Activated T-cell treated with anti-CD3 and anti-CD28 coated beads, Interleukin-2, amount 50 U/mL, for 72 hours (primary cell): ENCODE results near the gene TWF2. TPM values are rescaled to one million over a fixed set of nuclear protein-coding genes. Genes with fewer than 3 reads are reported as not detected.

Experiments used
- ATAC-seq, 2 donors: fragments of 150-1000 bp; cut with Tn5 transposase; replicated peaks in 1 of 2; 2 replicates each; pipeline ENCODE4 v1.10.0; 2021; ENCODE audit warnings: moderate library complexity in 2 of 2, mild to moderate bottlenecking in 1 of 2
- DNase-seq, 2 donors: peaks; one replicate each; pipeline ENCODE4 v3.0.0; 2021 to 2022; ENCODE audit warnings: mixed read lengths in 1 of 2
- H3K27ac Mint-ChIP-seq: one replicate; pipeline ENCODE4 v1.8.0; 2022; ENCODE audit warnings: mild to moderate bottlenecking, moderate library complexity, mixed read lengths
- H3K27me3 Mint-ChIP-seq: one replicate; pipeline ENCODE4 v1.8.0; 2022; ENCODE audit warnings: low read depth, mixed read lengths
- H3K36me3 Mint-ChIP-seq, 2 donors: one replicate each; pipeline ENCODE4 v1.8.0; 2022; ENCODE audit warnings: mixed read lengths in 2 of 2, mild to moderate bottlenecking in 1 of 2; ENCODE audit not compliant: insufficient read depth in 2 of 2
- H3K4me1 Mint-ChIP-seq: one replicate; pipeline ENCODE4 v1.8.0; 2022; ENCODE audit warnings: low read depth, mixed read lengths
- H3K4me3 Mint-ChIP-seq, 2 donors: one replicate each; pipeline ENCODE4 v1.8.0; 2022; ENCODE audit warnings: mild to moderate bottlenecking in 2 of 2, mixed read lengths in 2 of 2, moderate library complexity in 2 of 2
- H3K9me3 Mint-ChIP-seq, 2 donors: one replicate each; pipeline ENCODE4 v1.8.0; 2022; ENCODE audit warnings: mixed read lengths in 2 of 2
- total RNA-seq, 2 donors: library from RNA; stranded (reverse); gene quantifications; one replicate each; pipeline ENCODE4 v1.2.3, GENCODE V29; 2022

TWF2 gene
- total RNA-seq, 2 donors from 2014 or later: 124 to 133 TPM

GRCh38 chr3:52197499-52197841 lies 41.5 kb downstream of the TWF2 start:
- H3K4me1 Mint-ChIP-seq: peaks cover 60% of the 10 kb centered on the region
- DNase-seq (no peak), ATAC-seq (peak; percentile 2 to 5)
- peaks cover 5 to 13% of the 10 kb centered on the region in 2 donors for H3K36me3 Mint-ChIP-seq
- no peaks in the 10 kb centered on the region for H3K27me3 Mint-ChIP-seq
- H3K9me3 Mint-ChIP-seq: no peaks in the 10 kb centered on the region
- peak overlapping the region; percentile 98 to 99 for H3K4me3 Mint-ChIP-seq
- peak overlapping the region; percentile 84 for H3K27ac Mint-ChIP-seq

- ATAC-seq: no peak
- no peaks in the 10 kb centered on the region for H3K9me3 Mint-ChIP-seq
- peak overlapping the region in 1 of 2 donors; percentile 99 for H3K4me3 Mint-ChIP-seq
Measured at GRCh38 chr3:52196977-52197376, 42.0 kb downstream of the TWF2 start.

GRCh38 chr3:52195823-52196331 lies 43.1 kb downstream of the TWF2 start:
- ATAC-seq (no peak), DNase-seq (no peak)
- peaks cover 0 to 5% of the 10 kb centered on the region in 2 donors for H3K36me3 Mint-ChIP-seq
- no peak overlapping the region for H3K27ac Mint-ChIP-seq
- no peaks in the 10 kb centered on the region for H3K9me3 Mint-ChIP-seq
- no peak overlapping the region for H3K4me3 Mint-ChIP-seq
- H3K4me1 Mint-ChIP-seq: peaks cover 44% of the 10 kb centered on the region
- H3K27me3 Mint-ChIP-seq: no peaks in the 10 kb centered on the region

More at GRCh38 chr3:52196977-52197376, 42.0 kb downstream of the TWF2 start:
- Mint-ChIP-seq H3K4me1 (peaks cover 55% of the 10 kb centered on the region), H3K36me3 (peaks cover 3 to 13% of the 10 kb centered on the region in 2 donors), H3K27ac (no peak overlapping the region), H3K27me3 (no peaks in the 10 kb centered on the region)
- no peak for DNase-seq

GRCh38 chr3:52195291-52195597 lies 43.7 kb downstream of the TWF2 start:
- DNase-seq: no peak
- peaks cover 0 to 2% of the 10 kb centered on the region in 2 donors for H3K36me3 Mint-ChIP-seq
- no peaks in the 10 kb centered on the region for H3K27me3 Mint-ChIP-seq
- ATAC-seq: no peak
- H3K4me3 Mint-ChIP-seq: no peak overlapping the region
- no peaks in the 10 kb centered on the region for H3K9me3 Mint-ChIP-seq
- H3K4me1 Mint-ChIP-seq: peaks cover 39% of the 10 kb centered on the region
- H3K27ac Mint-ChIP-seq: no peak overlapping the region

- Mint-ChIP-seq H3K4me3 (no peak overlapping the region), H3K36me3 (no peaks in the 10 kb centered on the region), H3K27ac (no peak overlapping the region), H3K27me3 (no peaks in the 10 kb centered on the region), H3K4me1 (peaks cover 33% of the 10 kb centered on the region), H3K9me3 (no peaks in the 10 kb centered on the region)
- DNase-seq (no peak), ATAC-seq (no peak)
Measured at GRCh38 chr3:52194485-52195290, 44.3 kb downstream of the TWF2 start.

- no peak overlapping the region for H3K27ac Mint-ChIP-seq
- DNase-seq (no peak), ATAC-seq (no peak)
- no peak overlapping the region for H3K4me3 Mint-ChIP-seq
- H3K4me1 Mint-ChIP-seq: peaks cover 21% of the 10 kb centered on the region
- no peaks in the 10 kb centered on the region for H3K36me3 Mint-ChIP-seq
- no peaks in the 10 kb centered on the region for H3K27me3 Mint-ChIP-seq
- H3K9me3 Mint-ChIP-seq: no peaks in the 10 kb centered on the region
Measured at GRCh38 chr3:52193065-52193464, 45.9 kb downstream of the TWF2 start.

GRCh38 chr3:52191663-52192062 lies 47.3 kb downstream of the TWF2 start:
- H3K36me3 Mint-ChIP-seq: no peaks in the 10 kb centered on the region
- no peaks in the 10 kb centered on the region for H3K9me3 Mint-ChIP-seq
- peaks cover 8% of the 10 kb centered on the region for H3K4me1 Mint-ChIP-seq
- no peak for DNase-seq
- ATAC-seq: no peak
- H3K4me3 Mint-ChIP-seq: no peak overlapping the region
- no peak overlapping the region for H3K27ac Mint-ChIP-seq
- H3K27me3 Mint-ChIP-seq: no peaks in the 10 kb centered on the region

DNA sequence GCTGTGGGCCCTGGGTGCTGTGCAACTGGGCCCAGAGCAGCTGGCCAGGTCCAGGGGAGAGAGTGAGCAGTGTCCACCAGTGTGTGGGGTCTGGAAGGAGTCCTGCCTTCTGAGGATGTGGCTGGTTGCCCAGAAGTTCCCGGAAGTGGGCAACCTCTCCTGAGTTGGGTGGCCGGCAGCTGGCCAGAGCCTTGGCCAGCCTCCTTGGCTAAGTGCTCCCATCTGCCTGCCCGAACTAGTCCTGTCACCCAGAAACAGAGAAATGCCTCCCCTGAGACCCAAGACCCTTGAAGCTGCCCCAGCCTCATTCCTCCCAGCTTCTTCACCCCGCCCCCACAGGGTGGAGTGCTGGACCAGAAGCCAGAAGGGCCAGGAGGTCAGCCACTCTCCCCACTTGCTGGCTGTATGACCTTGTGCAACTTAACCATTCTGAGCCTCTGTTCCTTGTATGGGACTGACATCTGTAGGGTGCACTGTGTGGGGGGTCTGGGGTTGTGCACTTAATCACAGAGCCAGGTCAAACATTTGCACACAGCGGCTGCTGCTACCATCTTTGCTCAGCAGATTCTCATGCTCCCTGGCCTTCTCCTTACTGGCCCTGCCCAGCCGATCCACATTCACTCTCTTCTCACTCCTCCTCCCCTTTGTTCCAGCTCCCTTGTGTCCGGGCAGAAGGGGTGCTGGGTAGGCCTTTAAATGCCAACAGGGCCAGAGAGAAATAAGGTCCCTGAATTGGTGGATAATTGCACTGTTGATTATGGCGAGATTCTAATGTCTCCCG lies 48.5 kb downstream of the TWF2 start:
- H3K36me3 Mint-ChIP-seq: no peaks in the 10 kb centered on the region

DNA sequence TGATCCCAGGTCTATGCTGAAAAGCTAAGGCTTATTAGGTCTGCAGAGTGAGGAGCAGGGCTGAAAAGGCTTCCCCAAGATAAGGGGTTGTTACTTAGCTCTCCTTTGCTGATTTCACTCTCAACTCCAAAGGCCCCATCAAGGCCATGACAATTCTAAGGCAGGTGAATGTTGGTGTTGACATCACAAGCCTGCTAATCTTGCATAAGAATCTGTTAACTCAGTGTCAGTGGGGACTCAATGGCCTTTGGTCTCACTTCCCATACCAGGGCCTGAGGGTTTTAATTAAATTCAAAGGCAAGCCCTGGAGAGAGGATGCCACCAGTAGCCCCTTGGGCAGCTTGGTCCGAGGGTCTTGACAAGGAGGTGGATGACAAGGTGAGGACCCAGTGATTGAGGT lies 50.4 kb downstream of the TWF2 start:
- H3K36me3 Mint-ChIP-seq: no peaks in the 10 kb centered on the region
- no peak for ATAC-seq
- no peaks in the 10 kb centered on the region for H3K9me3 Mint-ChIP-seq
- H3K4me1 Mint-ChIP-seq: no peaks in the 10 kb centered on the region
- DNase-seq: no peak
- H3K4me3 Mint-ChIP-seq: no peak overlapping the region
- no peaks in the 10 kb centered on the region for H3K27me3 Mint-ChIP-seq
- no peak overlapping the region for H3K27ac Mint-ChIP-seq

More for the DNA sequence above, 48.5 kb downstream of the TWF2 start:
- H3K4me3 Mint-ChIP-seq: no peak overlapping the region
- H3K4me1 Mint-ChIP-seq: no peaks in the 10 kb centered on the region
- DNase-seq (no peak), ATAC-seq (no peak)
- no peak overlapping the region for H3K27ac Mint-ChIP-seq
- no peaks in the 10 kb centered on the region for H3K27me3 Mint-ChIP-seq
- no peaks in the 10 kb centered on the region for H3K9me3 Mint-ChIP-seq

GRCh38 chr3:52186729-52187128 lies 52.2 kb downstream of the TWF2 start:
- no peak overlapping the region for H3K27ac Mint-ChIP-seq
- H3K4me3 Mint-ChIP-seq: no peak overlapping the region
- no peak for DNase-seq
- H3K27me3 Mint-ChIP-seq: no peaks in the 10 kb centered on the region
- no peaks in the 10 kb centered on the region for H3K4me1 Mint-ChIP-seq
- H3K9me3 Mint-ChIP-seq: no peaks in the 10 kb centered on the region
- ATAC-seq: no peak
- H3K36me3 Mint-ChIP-seq: no peaks in the 10 kb centered on the region

- Mint-ChIP-seq H3K27me3 (no peaks in the 10 kb centered on the region), H3K4me3 (no peak overlapping the region), H3K36me3 (no peaks in the 10 kb centered on the region), H3K9me3 (no peaks in the 10 kb centered on the region), H3K4me1 (no peaks in the 10 kb centered on the region), H3K27ac (no peak overlapping the region)
- no peak for ATAC-seq
- no peak for DNase-seq
Measured at GRCh38 chr3:52185837-52186236, 53.1 kb downstream of the TWF2 start.

DNA sequence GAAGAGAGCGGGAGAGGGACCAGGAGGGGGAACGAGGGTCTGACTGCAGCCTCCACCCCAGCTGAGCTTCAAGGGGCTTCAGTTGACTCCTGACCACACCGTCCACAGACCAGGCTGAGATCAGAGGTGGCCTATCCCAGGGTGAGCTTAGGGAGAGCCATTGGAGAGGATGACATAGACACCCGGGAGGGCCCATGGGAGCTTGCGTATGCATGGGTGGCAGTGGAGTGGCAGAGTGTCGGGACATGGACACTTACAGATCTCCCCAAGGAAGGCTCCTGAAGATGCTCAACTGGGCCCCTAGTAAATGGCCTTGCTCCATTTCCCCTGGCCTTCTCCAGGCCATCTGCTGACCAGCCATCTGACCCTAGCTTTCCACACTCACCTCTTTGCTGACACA lies 53.6 kb downstream of the TWF2 start:
- H3K4me1 Mint-ChIP-seq: no peaks in the 10 kb centered on the region
- H3K27me3 Mint-ChIP-seq: no peaks in the 10 kb centered on the region
- H3K9me3 Mint-ChIP-seq: no peaks in the 10 kb centered on the region
- H3K36me3 Mint-ChIP-seq: no peaks in the 10 kb centered on the region
- DNase-seq: no peak
- no peak overlapping the region for H3K4me3 Mint-ChIP-seq
- no peak for ATAC-seq
- no peak overlapping the region for H3K27ac Mint-ChIP-seq

- Mint-ChIP-seq H3K4me1 (no peaks in the 10 kb centered on the region), H3K27me3 (no peaks in the 10 kb centered on the region), H3K9me3 (no peaks in the 10 kb centered on the region), H3K27ac (no peak overlapping the region), H3K36me3 (no peaks in the 10 kb centered on the region), H3K4me3 (no peak overlapping the region)
- DNase-seq (no peak), ATAC-seq (no peak)
Measured at GRCh38 chr3:52184690-52185089, 54.3 kb downstream of the TWF2 start.
